GOT3 (cell line): ENCODE results near the gene ARHGAP8.
"Not testable (repeated sequence)": the region's sequence is repeated elsewhere in the genome, so short reads cannot be mapped to it uniquely, and the experiment has no call there.

Experiments
- DNase-seq: peaks from one replicate; lab custom pipeline; 2025; ENCODE audit warnings: mixed read lengths; lab: John Stamatoyannopoulos, UW

Gene ARHGAP8

DNA sequence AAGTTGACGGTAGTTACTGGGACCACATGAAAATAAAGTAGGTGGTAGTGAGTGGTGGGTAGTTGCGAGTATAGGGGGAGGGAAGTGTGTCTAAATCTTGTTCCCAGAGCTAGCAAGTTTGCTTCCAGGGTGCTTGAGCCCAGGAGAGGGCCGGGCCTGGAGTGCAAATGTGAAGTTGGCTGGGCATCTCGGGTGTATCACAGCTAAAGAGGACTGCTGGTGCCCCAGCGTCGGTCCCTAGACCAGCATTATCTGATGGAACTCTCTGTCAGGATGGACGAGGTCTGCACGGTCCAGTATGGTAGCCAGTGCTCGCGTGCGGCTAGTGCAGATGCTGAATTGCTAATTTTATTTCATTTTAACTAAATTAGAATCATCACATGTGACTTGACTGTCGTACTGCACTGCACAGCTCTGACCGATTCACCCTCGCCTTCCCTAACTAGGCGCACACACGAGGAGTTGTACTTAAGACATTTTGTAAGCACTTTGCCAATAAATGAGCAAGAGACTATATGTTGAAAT, 75.4 kb downstream of the ARHGAP8 start:
- no peak for DNase-seq

DNA sequence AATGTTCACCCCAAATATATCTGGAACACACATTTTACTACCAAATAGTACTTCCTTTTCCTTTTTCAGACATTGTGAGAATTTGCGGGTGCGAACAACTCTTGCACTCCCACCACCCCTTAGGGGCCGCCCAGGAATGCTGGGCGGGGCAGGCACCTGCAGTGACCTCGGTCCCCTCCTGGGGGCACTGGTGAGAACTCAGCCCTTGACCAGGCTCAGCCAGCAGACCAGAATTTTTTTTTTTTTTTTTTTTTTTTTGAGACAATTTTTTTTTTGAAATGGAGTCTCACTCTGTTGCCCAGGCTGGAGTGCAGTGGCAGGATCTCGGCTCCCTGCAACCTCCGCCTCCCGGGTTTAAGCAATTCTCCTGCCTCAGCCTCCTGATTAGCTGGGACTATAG, 75.8 kb downstream of the ARHGAP8 start:
- DNase-seq = no peak

DNA sequence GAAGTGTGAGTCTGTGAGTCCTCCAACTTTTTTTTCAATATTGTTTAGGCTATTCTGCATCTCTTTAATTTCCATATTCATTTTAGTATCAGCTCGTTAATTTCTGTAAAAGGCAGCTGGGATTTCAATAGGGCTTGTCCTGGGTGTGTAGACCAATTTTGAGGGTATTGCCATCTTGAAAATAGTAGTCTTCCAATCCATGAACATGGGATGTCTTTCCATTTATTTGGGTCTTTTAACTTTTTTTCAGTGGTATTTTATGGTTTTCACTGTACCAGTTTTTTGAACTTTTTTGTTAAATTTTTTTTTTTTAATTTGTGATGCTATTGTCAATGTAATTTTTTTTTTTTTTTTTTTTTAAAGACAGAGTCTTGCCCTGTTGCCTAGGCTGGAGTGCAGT, 79.5 kb downstream of the ARHGAP8 start:
- DNase-seq = no peak

DNA sequence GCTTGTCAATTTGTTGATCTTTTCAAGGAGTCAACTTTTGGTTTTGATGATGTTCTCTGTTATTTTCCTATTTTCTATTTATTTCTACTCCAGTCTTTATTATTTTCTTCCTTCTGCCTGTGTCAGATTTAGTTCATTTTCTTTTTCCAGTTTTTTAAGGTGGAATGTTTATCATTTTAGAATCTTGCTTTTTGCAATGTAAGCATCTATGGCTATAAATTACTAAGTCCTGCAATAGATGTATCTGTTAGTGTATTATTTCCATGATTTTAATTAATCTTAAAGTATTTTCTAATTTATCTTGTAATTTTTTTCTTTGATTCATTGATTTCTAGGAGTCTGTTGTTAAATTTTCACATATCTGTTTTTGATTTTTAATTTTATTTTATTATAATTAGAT, 81.7 kb downstream of the ARHGAP8 start:
- no peak for DNase-seq

DNA sequence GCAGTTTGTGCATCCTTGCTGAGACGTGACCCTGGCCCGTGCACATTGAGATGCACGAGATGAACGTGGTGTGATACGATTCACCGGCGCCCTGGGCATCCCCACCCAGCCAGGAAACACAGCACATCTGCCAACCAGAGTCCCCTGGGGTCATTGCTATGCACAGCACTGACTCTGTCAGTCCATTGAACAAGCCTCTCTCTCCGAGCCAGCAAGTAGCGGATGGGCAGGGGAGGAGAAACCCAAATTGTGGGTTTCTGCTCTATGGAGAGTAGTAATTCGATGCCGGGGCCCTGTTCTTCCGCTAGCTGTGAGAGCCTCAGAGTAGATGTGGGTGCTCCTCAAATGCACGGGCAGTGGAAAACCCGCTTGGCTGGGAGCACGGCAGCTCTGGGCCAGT, 85.1 kb downstream of the ARHGAP8 start:
- DNase-seq = no peak

DNA sequence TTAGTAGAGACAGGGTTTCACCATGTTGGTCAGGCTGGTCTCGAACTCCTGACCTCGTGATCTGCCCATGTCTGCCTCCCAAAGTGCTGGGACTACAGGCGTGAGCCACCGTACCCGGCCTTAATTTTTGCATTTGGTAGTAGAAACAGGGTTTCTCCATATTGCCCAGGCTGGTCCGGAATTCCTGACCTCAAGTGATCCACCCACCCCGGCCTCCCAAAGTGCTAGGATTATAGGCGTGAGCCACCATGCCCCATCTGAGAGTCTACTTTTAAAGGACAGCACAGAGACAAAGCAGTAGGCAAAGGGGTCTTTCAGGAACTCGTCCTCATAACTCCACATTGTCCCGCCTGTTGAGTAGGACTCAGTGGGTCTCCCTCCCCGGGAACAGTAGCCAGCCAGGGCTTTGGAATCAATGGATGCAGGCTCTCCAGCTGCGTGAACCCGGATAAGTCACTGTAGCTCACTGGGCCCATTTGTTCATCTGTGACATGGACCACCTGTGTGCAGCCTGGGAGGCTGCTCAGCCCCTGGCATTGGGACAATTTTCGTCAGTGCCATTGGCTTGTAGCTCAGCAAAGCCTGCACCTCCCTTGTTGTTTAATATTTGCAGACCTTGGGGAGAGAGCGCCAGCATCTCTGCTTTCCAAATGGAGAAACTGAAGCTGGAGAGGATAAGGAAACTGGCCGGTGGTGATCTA, 86.1 kb downstream of the ARHGAP8 start:
- DNase-seq = no peak

DNA sequence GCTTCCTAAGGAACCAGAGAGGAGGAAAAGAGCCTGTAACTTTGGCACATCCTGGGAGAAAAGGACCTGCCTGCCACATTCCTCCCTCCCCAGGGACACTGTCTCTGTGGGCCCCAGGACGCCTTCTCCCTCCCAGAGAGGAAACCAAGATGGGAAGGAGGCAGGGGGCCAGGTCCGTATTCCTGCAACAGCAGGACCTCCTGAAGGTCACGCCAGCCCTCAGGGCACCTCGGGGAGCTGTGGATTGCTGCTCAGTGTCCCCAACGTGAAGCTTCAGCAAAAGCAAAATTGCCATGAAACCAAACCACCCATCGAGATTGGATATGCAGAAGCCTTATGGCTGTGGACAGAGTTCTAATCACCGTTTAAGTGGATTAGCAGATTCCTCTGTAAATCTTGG, 86.7 kb downstream of the ARHGAP8 start:
- no peak for DNase-seq

DNA sequence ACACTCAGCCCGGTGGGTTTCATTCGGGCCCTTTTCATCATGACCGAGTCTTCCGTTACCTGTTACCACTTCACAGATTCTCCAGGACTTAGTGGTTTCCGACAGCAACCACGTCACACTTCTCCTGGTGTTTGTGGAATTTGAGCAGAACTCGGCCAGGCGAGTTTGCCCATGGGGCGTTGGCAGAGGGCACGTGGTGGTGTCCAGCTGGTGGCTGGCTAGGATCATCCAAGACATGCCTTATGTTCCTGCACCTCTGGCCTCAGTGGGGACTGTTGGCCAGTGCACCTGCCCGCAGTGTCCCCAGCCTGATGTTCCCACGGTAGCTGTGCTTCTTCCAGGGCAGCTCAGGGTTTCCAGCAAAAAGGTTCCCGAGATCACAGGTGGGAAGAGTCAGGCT, 87.3 kb downstream of the ARHGAP8 start:
- DNase-seq = no peak

DNA sequence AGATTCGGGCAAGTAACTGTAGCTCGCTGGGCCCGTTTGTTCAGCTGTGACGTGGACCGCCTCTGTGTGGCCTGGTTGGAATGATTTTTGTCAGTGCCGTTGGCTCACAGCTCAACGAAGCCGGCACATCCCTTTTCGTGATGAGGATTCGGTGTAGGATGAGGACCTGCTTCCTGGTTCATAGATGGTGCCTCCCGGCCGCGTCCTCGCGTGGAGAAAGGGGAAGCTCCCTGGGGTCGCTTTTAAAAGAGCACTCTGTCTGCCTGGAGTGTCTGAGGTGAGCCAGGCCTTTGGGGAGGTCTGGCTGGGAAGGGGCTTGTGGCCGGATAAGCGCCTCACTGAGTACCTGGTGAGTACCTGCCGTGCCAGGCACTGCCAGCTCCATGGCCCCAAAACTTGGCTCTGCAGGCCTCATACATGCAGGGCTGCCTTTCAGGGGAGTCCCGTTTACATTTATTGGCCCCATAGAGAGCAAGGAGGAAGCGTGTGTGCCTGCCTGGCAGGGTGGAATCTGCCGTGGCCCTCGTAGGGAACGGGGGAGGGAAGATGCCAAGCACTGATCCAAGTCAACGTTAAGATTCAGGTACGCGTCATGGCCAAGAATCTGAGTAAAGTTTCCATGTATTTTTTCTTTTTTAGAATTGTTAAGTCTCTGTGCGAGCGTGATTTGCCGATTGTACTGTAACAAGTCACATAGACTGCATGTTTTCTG, 88.4 kb downstream of the ARHGAP8 start:
- no peak for DNase-seq

DNA sequence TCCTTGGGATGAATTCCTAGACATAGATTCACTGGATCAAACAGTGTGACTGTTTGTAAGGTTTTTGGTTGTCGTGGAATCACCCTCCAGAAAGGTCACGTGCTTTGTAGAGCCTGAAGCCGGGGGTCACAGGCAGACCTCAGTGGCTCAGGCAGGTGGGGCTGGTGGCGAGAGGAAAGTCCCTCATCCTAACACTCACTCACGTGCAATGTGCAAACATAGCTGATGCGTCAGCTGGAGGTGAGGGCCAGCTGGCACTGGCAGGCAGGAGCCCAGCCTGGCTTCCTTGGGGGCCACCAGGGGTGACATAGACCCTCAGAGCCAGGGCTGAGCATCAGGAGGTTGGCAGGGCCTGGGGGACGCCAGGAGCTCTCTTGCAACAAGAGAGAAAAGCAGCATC, 90.0 kb downstream of the ARHGAP8 start:
- no peak for DNase-seq

DNA sequence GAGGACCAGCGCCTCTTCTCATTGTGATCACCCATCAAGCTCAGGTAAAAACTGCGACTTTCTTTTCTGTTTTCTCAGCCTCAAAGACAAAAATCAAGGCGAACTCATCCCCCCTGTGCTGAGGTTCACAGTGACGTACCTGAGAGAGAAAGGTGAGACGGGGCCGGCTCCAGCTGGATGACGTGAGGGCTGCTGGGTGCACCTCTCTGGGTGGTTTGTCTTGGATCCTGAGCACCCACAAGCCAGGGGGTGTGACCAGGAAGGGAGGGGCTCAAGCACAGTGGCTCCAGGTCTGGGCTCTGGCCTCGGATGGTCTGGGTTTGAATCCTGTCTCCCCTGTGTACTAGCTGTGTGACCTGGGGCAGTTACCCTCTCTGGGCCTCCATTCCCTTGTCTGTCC, 92.8 kb downstream of the ARHGAP8 start:
- DNase-seq = no peak

DNA sequence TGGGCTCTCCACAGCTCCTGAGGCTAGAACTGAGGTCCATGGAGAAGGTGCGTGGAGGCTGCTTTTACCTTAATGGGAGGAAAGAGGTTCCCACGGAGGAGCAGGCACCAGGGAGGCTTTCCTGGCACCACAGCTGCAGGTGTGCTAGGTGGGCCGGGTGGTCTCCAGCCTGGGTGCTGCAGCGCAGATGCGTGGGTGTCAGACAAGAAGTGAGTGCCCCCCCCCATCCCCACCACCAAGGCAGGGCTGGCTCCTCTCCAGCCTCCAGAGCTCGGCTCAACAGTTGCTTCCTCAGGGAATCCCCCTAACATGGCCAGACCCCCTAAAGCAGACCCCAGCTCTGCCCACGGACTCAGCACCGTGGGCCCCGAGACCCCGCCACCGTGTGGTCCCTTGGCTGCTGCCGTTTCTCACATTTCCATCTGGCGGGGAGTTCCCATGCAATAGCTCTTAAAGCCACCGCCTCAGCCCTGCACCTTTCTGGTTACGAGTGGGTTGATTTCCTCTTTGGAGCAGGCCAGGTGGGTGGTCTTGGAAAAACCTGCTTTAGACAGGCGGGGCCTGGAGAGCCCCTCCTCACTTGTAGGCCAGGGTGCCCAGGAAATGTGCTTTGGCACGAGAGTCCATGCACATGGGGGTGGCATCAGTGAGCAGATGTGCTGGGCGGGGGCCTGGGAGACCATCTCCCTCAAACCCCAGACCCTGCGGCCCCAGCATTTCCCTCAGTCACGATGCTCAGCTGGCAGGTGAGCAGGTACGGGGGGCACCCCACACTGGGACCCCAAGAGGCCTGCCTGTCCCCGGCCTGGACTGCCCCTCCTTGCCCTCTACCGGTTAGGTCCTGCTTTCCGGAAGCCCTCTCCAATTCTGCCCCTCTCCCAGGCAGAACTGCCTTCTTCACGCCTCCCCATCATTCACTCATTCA, 93.7 kb downstream of the ARHGAP8 start:
- no peak for DNase-seq

DNA sequence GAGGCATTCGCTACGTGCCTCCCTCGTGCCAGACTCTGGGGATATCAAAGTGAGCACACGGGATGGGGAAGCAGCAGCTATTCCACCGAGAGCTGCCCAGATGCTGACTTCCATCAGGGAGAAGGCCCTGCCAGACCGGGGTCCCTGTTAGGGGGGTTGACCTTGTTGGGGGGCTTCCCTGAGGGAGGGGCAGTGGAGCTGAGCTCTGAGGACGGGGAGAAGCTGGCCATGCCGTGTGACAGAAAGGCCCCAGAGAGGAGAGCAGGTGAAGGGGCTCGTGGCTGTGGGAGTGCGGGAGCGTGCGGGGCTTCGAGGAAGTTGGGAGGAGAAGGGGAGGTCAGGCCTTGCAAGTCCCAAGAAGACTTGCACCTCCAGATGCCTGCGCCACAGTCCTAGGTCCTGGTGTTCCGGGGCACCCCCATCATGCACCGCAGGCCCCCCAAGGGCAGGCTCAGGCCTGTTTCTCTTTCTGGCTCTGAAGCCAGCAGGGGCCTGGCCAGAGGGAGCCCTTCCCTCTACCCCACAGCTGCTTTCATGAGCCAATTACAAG, 94.4 kb downstream of the ARHGAP8 start:
- no peak for DNase-seq

DNA sequence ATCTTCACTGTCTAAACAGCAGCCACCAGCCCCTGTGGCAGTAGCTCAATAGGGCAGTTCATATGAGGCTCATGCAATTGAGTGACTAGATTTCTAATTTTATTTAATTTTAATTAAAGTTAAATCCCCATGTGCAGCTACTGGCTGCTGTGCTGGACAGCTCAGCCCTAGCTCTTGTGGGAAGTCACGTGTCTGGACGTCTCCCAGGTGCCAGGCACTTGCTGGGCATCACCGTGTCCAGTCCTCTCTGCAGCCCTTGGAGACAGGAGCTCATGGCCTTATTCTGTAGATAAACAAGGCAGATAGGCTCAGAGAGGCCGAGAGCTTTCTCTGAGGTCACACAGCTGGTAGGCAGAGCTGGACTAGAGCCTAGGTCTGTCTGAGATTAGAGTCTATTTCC, 95.0 kb downstream of the ARHGAP8 start:
- no peak for DNase-seq

DNA sequence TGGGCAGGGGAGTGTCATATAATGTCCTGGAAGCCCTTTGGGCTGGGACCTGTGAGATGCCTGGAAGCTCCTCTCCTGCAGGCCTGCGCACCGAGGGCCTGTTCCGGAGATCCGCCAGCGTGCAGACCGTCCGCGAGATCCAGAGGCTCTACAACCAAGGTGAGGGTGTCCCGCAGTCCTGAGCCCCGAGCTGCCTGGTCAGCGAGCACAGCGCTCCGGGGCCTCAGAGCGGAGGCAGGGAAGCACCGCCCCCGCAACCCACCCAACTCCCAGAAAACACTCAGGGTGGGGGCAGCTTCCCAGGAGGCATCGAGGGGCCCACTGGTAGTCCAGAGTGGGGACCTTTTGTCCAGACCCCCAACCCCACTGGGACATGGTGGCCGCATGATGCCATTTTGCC, 95.5 kb downstream of the ARHGAP8 start:
- DNase-seq = no peak

DNA sequence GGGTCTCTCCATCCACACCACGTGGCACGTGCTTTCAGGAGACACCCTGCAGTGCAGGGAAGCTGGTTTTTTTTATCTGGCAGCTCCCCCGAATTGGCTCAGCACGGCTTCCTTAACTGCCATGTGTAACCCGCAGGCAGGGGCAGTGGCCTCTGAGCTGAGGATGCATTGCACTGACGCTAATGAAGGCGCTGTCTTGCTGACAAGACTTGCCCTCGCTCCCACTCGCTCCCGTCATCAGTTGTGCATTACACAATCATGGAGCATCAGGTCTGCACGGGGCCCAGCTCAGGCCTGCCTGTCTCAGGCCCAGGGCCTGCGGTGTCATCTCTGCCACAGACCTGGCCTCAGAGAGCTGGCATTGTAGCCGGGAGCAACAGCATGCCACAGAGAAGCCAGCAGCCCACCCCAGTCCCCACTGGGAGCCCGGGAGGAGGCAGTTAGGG, 95.9 kb downstream of the ARHGAP8 start:
- no peak for DNase-seq

DNA sequence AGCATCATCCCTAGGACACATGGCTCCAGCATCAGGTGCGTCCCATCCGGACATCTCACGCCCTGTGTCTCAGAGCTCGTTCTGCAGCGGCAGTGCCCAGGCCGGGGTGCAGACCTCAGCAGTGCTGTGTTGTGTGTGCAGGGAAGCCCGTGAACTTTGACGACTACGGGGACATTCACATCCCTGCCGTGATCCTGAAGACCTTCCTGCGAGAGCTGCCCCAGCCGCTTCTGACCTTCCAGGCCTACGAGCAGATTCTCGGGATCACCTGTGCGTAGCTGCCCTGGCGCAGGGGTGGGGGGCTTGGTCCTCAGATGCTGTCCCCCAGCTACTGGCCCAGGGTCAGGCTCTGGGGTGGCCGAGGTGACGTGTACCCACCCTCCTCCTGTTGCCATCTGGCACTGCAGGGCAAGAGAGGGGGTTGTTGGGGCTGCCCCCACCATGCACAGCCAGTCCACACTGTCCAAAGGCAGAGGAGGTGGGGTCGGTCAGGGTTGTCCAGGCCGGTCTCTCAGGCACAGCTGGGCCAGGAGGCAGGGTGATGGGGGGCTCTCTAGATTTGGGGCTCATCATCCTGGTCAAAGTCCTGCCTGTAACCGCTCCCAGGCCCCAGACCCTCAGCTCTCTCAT, 96.5 kb downstream of the ARHGAP8 start:
- no peak for DNase-seq

DNA sequence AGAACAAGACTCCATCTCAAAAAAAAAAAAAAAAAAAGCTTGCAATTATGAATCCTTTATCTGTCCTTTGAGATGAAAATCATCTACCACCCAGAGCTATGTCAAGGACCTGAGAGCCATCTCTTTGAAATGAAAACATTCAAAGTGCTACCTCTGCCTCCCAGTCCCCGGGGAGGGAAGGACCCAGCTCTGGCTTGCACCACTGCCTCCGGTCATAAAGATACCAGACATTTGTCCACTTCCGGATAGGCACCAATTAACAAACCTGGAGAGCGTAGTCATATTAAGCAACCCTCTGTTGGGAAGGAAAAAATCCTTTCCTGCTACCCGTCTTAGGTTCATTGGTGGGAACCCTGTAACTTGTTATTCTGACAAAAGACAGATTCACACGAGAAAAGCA, 98.6 kb downstream of the ARHGAP8 start:
- DNase-seq = no peak

DNA sequence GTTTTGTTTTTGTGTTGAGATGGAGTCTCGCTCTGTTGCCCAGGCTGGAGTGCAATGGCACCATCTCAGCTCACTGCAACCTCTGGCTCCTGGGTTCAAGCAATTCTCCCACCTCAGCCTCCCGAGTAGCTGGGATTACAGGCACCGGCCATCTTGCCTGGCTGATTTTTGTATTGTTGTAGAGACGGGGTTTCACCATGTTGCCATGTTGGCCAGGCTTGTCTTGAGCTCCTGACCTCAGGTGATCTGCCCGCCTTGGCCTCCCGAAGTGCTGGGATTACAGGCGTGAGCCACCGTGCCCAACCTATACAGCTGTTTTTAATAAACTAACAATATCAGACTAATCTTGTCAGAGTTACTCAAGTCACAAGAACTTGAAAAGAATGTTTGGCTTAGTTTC, 102.3 kb downstream of the ARHGAP8 start:
- DNase-seq = not testable (repeated sequence)

DNA sequence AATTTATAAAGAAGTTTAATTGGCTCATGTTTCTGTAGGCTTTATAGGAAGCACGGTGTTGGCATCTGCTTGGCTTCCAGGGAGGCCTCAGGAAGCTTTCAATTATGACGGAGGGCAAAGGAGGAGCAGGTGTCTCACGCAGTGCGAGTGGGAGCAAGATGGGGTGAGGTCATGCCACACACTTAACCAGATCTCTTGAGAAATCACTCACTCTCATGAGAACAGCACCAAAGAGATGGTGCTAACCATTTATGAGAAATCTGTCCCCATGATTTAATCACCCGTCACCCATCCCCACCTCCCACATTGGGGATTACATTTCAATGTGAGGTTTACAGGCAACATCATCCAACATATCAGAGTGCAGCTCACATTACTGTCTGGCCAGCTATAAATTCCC, 103.5 kb downstream of the ARHGAP8 start:
- DNase-seq = no peak

DNA sequence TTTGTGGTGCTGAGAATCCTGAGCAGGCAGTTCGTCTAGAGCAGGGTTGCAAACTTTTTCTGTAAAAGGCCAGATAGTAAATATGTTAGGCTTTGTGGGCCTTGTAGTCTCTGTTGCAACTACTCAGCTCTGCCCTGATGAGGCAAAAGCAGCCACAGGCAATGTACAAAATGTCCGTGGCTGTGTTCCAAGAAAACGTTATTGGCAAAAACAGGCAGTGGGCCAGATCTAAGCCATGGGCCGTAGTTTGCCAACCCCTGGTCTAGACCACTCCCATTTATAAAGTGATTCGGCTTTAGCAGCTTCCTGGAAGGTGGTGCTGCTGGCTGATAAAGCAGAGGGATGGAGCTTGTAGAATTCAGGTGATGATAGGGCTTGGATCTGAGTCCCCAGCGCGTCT, 106.4 kb downstream of the ARHGAP8 start:
- not testable (repeated sequence) for DNase-seq

DNA sequence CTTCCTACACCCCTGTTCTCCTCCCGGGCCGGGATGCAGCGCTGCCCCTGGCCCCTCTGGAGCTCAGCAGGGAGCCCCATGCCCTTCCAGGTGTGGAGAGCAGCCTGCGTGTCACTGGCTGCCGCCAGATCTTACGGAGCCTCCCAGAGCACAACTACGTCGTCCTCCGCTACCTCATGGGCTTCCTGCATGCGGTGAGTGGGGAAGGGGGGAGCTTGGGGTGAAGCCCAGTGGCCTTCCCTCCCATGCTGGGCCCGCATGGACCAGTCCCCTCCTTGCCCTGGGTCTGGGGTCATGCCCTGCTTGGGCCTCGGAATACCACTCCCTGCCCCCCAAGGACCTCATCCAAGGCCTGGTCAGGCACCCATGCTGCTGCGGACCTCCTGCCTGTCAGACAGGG, 107.3 kb downstream of the ARHGAP8 start:
- no peak for DNase-seq
